SK-N-SH (cell line): Measurements from ENCODE around the gene CELSR3. TPM values are rescaled to one million over a fixed set of nuclear protein-coding genes. Genes with fewer than 3 reads are reported as not detected.

ENCODE experiments used
- CTCF ChIA-PET: fragments of 300-600, 350-600 bp; formaldehyde crosslinking; extraction: SDS; loops from one replicate; lab custom pipeline; 2021; lab: Yijun Ruan, JAX
- POLR2A ChIA-PET: fragments of 350-600 bp; sonication (Branson Sonifier 250); formaldehyde crosslinking; extraction: SDS; loops from one replicate; lab custom pipeline; 2020; ENCODE audit warnings: antibody characterized with exemption, inconsistent platforms; lab: Yijun Ruan, JAX
- DNase-seq: peaks from one replicate; pipeline ENCODE4 v3.0.0; 2012
- H2AFZ ChIP-seq: fragments of 200-600 bp; sonication (generic); 2 replicates; pipeline ENCODE4 v1.8.1; 2016; ENCODE audit warnings: antibody characterized with exemption, mild to moderate bottlenecking, low read depth
- H3F3A ChIP-seq: fragments of 200-600 bp; sonication (generic); replicated peaks from 2 replicates; pipeline ENCODE3; 2016; ENCODE audit warnings: antibody characterized with exemption, mild to moderate bottlenecking; ENCODE audit not compliant: insufficient read depth
- H3K27ac ChIP-seq, 2 experiments: fragments of 200-500 bp in 1 of 2; fragments of 200-600 bp in 1 of 2; sonication (Bioruptor generic) in 1 of 2; sonication (generic), shearing (Covaris generic) in 1 of 2; 2 replicates each; pipeline versions ENCODE4 v1.5.1 to v1.6.1; 2014 to 2016; ENCODE audit warnings: low read depth in 2 of 2, inconsistent platforms in 1 of 2, low read length in 1 of 2, mild to moderate bottlenecking in 1 of 2, mixed read lengths in 1 of 2
- H3K27me3 ChIP-seq: fragments of 200-600 bp; sonication (generic), shearing (Covaris generic); 2 replicates; pipeline ENCODE4 v1.6.1; 2016; ENCODE audit warnings: mixed run types; ENCODE audit not compliant: insufficient read depth
- H3K36me3 ChIP-seq, 2 experiments: fragments of 200-500 bp in 1 of 2; fragments of 200-600 bp in 1 of 2; sonication (Bioruptor generic) in 1 of 2; sonication (generic) in 1 of 2; replicated peaks in 1 of 2; 2 replicates each; pipeline versions ENCODE3 to v1.5.1; 2014 to 2016; ENCODE audit warnings: low read length in 1 of 2, mild to moderate bottlenecking in 1 of 2; ENCODE audit not compliant: insufficient read depth in 2 of 2, control insufficient read depth in 1 of 2
- H3K4me1 ChIP-seq, 2 experiments: fragments of 200-500 bp in 1 of 2; fragments of 200-600 bp in 1 of 2; sonication (Bioruptor generic) in 1 of 2; sonication (generic), shearing (Covaris generic) in 1 of 2; 2 replicates each; pipeline versions ENCODE4 v1.5.1 to v1.6.1; 2014 to 2016; ENCODE audit warnings: low read depth in 1 of 2, low read length in 1 of 2, mixed run types in 1 of 2; ENCODE audit not compliant: insufficient read depth in 2 of 2, control insufficient read depth in 1 of 2
- H3K4me2 ChIP-seq: fragments of 200-600 bp; sonication (generic), shearing (Covaris generic); 2 replicates; pipeline ENCODE4 v1.6.1; 2017; ENCODE audit warnings: mixed run types
- H3K4me3 ChIP-seq, 2 experiments: fragments of 200-500 bp in 1 of 2; fragments of 200-600 bp in 1 of 2; sonication (Bioruptor generic) in 1 of 2; sonication (generic), shearing (Covaris generic) in 1 of 2; 2 replicates each; pipeline versions ENCODE4 v1.5.1 to v1.8.1; 2014 to 2016; ENCODE audit warnings: low read depth in 2 of 2, inconsistent platforms in 1 of 2, low read length in 1 of 2, mild to moderate bottlenecking in 1 of 2, mixed read lengths in 1 of 2, moderate library complexity in 1 of 2
- H3K79me2 ChIP-seq: fragments of 200-600 bp; sonication (generic); 2 replicates; pipeline ENCODE4 v1.8.1; 2017; ENCODE audit warnings: mild to moderate bottlenecking; ENCODE audit not compliant: insufficient read depth
- H3K9ac ChIP-seq: fragments of 200-600 bp; sonication (generic); 2 replicates; pipeline ENCODE4 v1.6.1; 2017; ENCODE audit warnings: mixed run types
- H3K9me2 ChIP-seq: fragments of 200-600 bp; sonication (generic); 2 replicates; pipeline ENCODE4 v1.6.1; 2017; ENCODE audit warnings: mixed run types
- H3K9me3 ChIP-seq: fragments of 200-600 bp; sonication (generic); 2 replicates; pipeline ENCODE4 v1.6.1; 2017; ENCODE audit warnings: mixed run types, mild to moderate bottlenecking, moderate library complexity
- H4K20me1 ChIP-seq: fragments of 200-600 bp; sonication (generic); 2 replicates; pipeline ENCODE4 v1.6.1; 2017; ENCODE audit warnings: mild to moderate bottlenecking, mixed run types; ENCODE audit not compliant: insufficient read depth
- CHD2 ChIP-seq: fragments of 150-350 bp; IDR thresholded peaks from 2 replicates; pipeline ENCODE4 v1.6.1; 2018; ENCODE audit warnings: low read length; ENCODE audit not compliant: partially characterized antibody
- ELF1 ChIP-seq: IDR thresholded peaks from 2 replicates; pipeline ENCODE4 v1.4.0; 2012
- EP300 ChIP-seq, 2 experiments: IDR thresholded peaks; 2 replicates each; pipeline versions ENCODE4 v1.4.0 to v1.6.1; 2012; ENCODE audit warnings: borderline replicate concordance in 1 of 2, low read depth in 1 of 2, low read length in 1 of 2
- EZH2phosphoT487 ChIP-seq: fragments of 200-600 bp; sonication (generic); IDR thresholded peaks from 2 replicates; pipeline ENCODE4 v1.6.1; 2017; ENCODE audit warnings: low read depth, mixed run types, mild to moderate bottlenecking, antibody characterized with exemption, moderate library complexity, borderline replicate concordance
- FOSL2 ChIP-seq: IDR thresholded peaks from 2 replicates; pipeline ENCODE4 v1.4.0; 2012; ENCODE audit warnings: low read depth, mild to moderate bottlenecking, moderate library complexity, borderline replicate concordance
- FOXJ3 ChIP-seq: sonication (generic); formaldehyde crosslinking; IDR thresholded peaks from 2 replicates; pipeline ENCODE4 v1.5.1; 2020; ENCODE audit warnings: mild to moderate bottlenecking, missing genetic modification reagents
- FOXM1 ChIP-seq: IDR thresholded peaks from 2 replicates; pipeline ENCODE4 v1.4.0; 2012; ENCODE audit warnings: low read depth, mild to moderate bottlenecking
- MEF2A ChIP-seq: IDR thresholded peaks from 2 replicates; pipeline ENCODE4 v1.4.0; 2012; ENCODE audit warnings: low read depth, borderline replicate concordance
- NRF1 ChIP-seq: IDR thresholded peaks from 2 replicates; pipeline ENCODE4 v1.6.1; 2012; ENCODE audit warnings: low read depth, mild to moderate bottlenecking, low read length
- POLR2AphosphoS5 ChIP-seq: IDR thresholded peaks from 2 replicates; pipeline ENCODE4 v1.6.1; 2012; ENCODE audit warnings: low read depth, low read length
- RAD21 ChIP-seq: IDR thresholded peaks from 2 replicates; pipeline ENCODE4 v1.6.1; 2012; ENCODE audit warnings: mild to moderate bottlenecking, low read length
- RCOR1 ChIP-seq: fragments of 150-350 bp; IDR thresholded peaks from 2 replicates; pipeline ENCODE4 v1.6.1; 2017; ENCODE audit warnings: antibody characterized with exemption, low read length
- RXRA ChIP-seq: IDR thresholded peaks from 2 replicates; pipeline ENCODE4 v1.4.0; 2012; ENCODE audit warnings: low read depth, mild to moderate bottlenecking, borderline replicate concordance
- SIN3A ChIP-seq: IDR thresholded peaks from 2 replicates; pipeline ENCODE4 v1.6.1; 2012; ENCODE audit warnings: low read depth, mild to moderate bottlenecking, low read length, moderate library complexity, borderline replicate concordance
- TAF1 ChIP-seq: IDR thresholded peaks from 2 replicates; pipeline ENCODE4 v1.6.1; 2012; ENCODE audit warnings: low read depth, mild to moderate bottlenecking, low read length, moderate library complexity, borderline replicate concordance
- TCF12 ChIP-seq: IDR thresholded peaks from 2 replicates; pipeline ENCODE4 v1.4.0; 2012
- WGBS: methylation state at CpG from one replicate; pipeline ENCODE4 v1.1.6; 2017; ENCODE audit warnings: low lambda C conversion rate; 5-methylcytosine and 5-hydroxymethylcytosine counted together
- polyA plus RNA-seq, 3 experiments: library from polyadenylated mRNA; depleted of rRNA; stranded (reverse); fragments of >200 nt; gene quantifications; 2 replicates each; pipeline ENCODE4 v1.2.3, GENCODE V29; 2012
- TF ChIP-seq, protein P1 (sequence below): IDR thresholded peaks from 2 replicates; pipeline ENCODE4 v1.4.0; 2012; ENCODE audit warnings: low read depth
- TF ChIP-seq, protein P2 (sequence below): IDR thresholded peaks from 2 replicates; pipeline ENCODE4 v1.4.0; 2012; ENCODE audit warnings: low read depth, borderline replicate concordance

CELSR3 gene
- polyA plus RNA-seq, 1 of the 3 experiments (the other 2 are of a cell fraction), result 11.7 TPM

DNA sequence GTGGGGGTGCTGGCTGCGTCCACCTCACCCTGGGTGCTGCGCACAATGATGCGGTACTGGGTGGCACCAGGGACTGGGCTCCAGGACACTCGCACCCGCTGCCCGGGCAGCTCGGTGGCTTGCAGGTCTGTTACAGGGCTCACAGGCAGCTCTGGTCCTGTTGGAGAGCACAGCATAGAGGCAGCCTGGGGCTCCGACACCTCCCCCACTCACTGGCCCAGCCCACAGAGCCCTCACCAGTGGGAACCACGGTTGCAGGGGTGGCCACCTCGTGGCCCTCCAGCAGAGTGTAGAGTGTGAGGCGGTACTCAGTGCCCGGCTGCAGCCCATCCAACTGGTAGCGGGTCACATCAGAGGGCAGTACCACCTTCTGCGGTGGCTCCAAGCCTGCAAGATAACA lies 71.2 kb downstream of the CELSR3 start:
- peaks cover 11 to 19% of the 10 kb centered on the region in 2 experiments; a peak in 3 of 4 replicates for H3K4me1 ChIP-seq
- CTCF ChIA-PET, result no interaction called here
- H3K79me2 ChIP-seq, result peaks cover 5% of the 10 kb centered on the region; the same call in 1 of the 2 replicates
- H3K9me2 ChIP-seq, result no peaks in the 10 kb centered on the region
- H3K27me3 ChIP-seq, result no peaks in the 10 kb centered on the region
- 96% methylated on average over 4 of the region's 14 CpGs for WGBS
- H2AFZ ChIP-seq, result no peak overlapping the region
- DNase-seq, result no peak
- H3K9ac ChIP-seq, result no peak overlapping the region
- no peaks in the 10 kb centered on the region for H3K9me3 ChIP-seq
- H3K36me3 ChIP-seq, result no peaks in the 10 kb centered on the region
- peaks cover 9% of the 10 kb centered on the region for H3F3A ChIP-seq
- H4K20me1 ChIP-seq, result no peaks in the 10 kb centered on the region
- H3K27ac ChIP-seq, result no peak overlapping the region
- no peak for TF ChIP-seq EP300 (IDR thresholded peaks at IDR 0.05; ENCODE audit: borderline replicate concordance in 1 of 2, low read depth in 1 of 2, low read length in 1 of 2)
- TF ChIP-seq, all 33 proteins: peak for 0
- Histone ChIP-seq H3K4me3 (no peak overlapping the region), H3K4me2 (no peak overlapping the region)
- POLR2A ChIA-PET, result no interaction called here

- no peak overlapping the region for H3K9ac ChIP-seq
- H3K4me2 ChIP-seq, result no peak overlapping the region
- H3K9me3 ChIP-seq, result no peaks in the 10 kb centered on the region
- POLR2A ChIA-PET, result no interaction called here
- H3F3A ChIP-seq, result no peaks in the 10 kb centered on the region
- H3K27me3 ChIP-seq, result no peaks in the 10 kb centered on the region
- TF ChIP-seq FOXJ3 (CRISPR knock-in tag) (no peak), POLR2AphosphoS5 (no peak), FOXM1 (no peak), CHD2 (no peak), RAD21 (no peak), ELF1 (no peak), FOSL2 (no peak), MEF2A (no peak), SIN3A (no peak), NRF1 (no peak), EP300 (IDR thresholded peaks at IDR 0.05; ENCODE audit: borderline replicate concordance in 1 of 2, low read depth in 1 of 2, low read length in 1 of 2) (no peak), RXRA (no peak), TCF12 (no peak), TAF1 (no peak), RCOR1 (no peak), EZH2phosphoT487 (no peak)
- TF ChIP-seq, protein P1, sequence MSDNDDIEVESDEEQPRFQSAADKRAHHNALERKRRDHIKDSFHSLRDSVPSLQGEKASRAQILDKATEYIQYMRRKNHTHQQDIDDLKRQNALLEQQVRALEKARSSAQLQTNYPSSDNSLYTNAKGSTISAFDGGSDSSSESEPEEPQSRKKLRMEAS, result no peak
- TF ChIP-seq, protein P2, sequence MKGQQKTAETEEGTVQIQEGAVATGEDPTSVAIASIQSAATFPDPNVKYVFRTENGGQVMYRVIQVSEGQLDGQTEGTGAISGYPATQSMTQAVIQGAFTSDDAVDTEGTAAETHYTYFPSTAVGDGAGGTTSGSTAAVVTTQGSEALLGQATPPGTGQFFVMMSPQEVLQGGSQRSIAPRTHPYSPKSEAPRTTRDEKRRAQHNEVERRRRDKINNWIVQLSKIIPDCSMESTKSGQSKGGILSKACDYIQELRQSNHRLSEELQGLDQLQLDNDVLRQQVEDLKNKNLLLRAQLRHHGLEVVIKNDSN, result no peak
- DNase-seq, result no peak
- no peaks in the 10 kb centered on the region for H3K4me1 ChIP-seq
- H3K79me2 ChIP-seq, result no peaks in the 10 kb centered on the region
- no peak overlapping the region for H2AFZ ChIP-seq
- no peak overlapping the region for H3K4me3 ChIP-seq
- no peaks in the 10 kb centered on the region for H3K36me3 ChIP-seq
- no peak overlapping the region for H3K27ac ChIP-seq
- H3K9me2 ChIP-seq, result no peaks in the 10 kb centered on the region
- H4K20me1 ChIP-seq, result no peaks in the 10 kb centered on the region
- 98% methylated on average over 13 of the region's 15 CpGs for WGBS
- CTCF ChIA-PET, result interaction anchor here (0.6 kb wide), 1 partner anchor 152 kb away, joined by 3 read pairs; no protein-coding TSS in a partner anchor
Measured at GRCh38 chr3:48588230-48588629, 74.5 kb downstream of the CELSR3 start.
